Psoas muscle (tissue), 8 donors: ENCODE results near the gene LACTBL1. TPM values are rescaled to one million over a fixed set of nuclear protein-coding genes. Genes with fewer than 3 reads are reported as not detected.

ENCODE experiments used
- ATAC-seq, 4 donors: fragments of 200-7000 bp; cut with Tn5 transposase; one replicate each; pipeline ENCODE4 v1.9.1; 2020; ENCODE audit warnings: moderate library complexity in 3 of 4, mild to moderate bottlenecking in 2 of 4
- DNase-seq, 2 donors: peaks; one replicate each; pipeline ENCODE4 v3.0.0-alpha.2; 2020
- H3K27ac ChIP-seq: fragments of 200-600 bp; one replicate; pipeline ENCODE4 v1.8.0; 2022
- H3K27me3 ChIP-seq, 3 donors: fragments of 200-600 bp in 1 of 3; one replicate each; pipeline versions ENCODE4 v1.6.1 to v1.8.0; 2013 to 2022; ENCODE audit warnings: low read length in 2 of 3, mild to moderate bottlenecking in 2 of 3, moderate library complexity in 1 of 3; ENCODE audit not compliant: insufficient read depth in 3 of 3
- H3K36me3 ChIP-seq, 2 donors: fragments of 200-600 bp in 1 of 2; one replicate each; pipeline versions ENCODE4 v1.6.1 to v1.8.0; 2013 to 2022; ENCODE audit warnings: low read depth in 1 of 2, mild to moderate bottlenecking in 1 of 2, moderate library complexity in 1 of 2; ENCODE audit not compliant: insufficient read depth in 1 of 2
- H3K4me1 ChIP-seq: fragments of 200-600 bp; one replicate; pipeline ENCODE4 v1.8.0; 2022
- H3K4me3 ChIP-seq: fragments of 200-600 bp; one replicate; pipeline ENCODE4 v1.8.0; 2022; ENCODE audit warnings: mild to moderate bottlenecking
- H3K9me3 ChIP-seq: fragments of 200-600 bp; one replicate; pipeline ENCODE4 v1.8.0; 2022
- CTCF ChIP-seq: fragments of 200-600 bp; IDR thresholded peaks from one replicate; pipeline ENCODE4 v1.8.0; 2022; ENCODE audit warnings: antibody characterized with exemption
- WGBS, 3 donors: extraction: QIAGEN DNeasy Blood & Tissue Kit; methylation state at CpG; one replicate each; pipeline versions ENCODE4 v1.1.6 to v1.1.7; 2013; 5-methylcytosine and 5-hydroxymethylcytosine counted together
- intact Hi-C, 2 donors: fragments of 100-400 bp; cut with DNase I; formaldehyde crosslinking; loops; one replicate each; pipeline versions ENCODE4 v1.11.0 to v1.14.2; 2022
- polyA plus RNA-seq, 3 donors: library from polyadenylated mRNA; stranded (reverse); fragments of 200-250 nt; gene quantifications; one replicate each; pipeline ENCODE4 v1.2.3, GENCODE V29; 2013
- total RNA-seq, 4 donors: library from RNA; stranded (reverse); fragmentation: NEBNext Ultra II Directional in 2 of 4; extraction: Animal tissue kit (Norgen Biotek cat#: 25700) in 2 of 4; gene quantifications; one replicate each; pipeline versions ENCODE4 v1.2.1 to v1.2.4, GENCODE V29; 2021 to 2023
- donor health status: healthy with polysubstance abuse.
- donor health status: DM: no; HTN: no; CAD: no; lungs with moderate emphysema.
- donor health status: Bipolar disorder and iron deficiency.
- donor health status: healthy.
- donor health status: DM: yes; HTN: yes; CAD: no.
- donor health status: DM: no; HTN: no; CAD: no.
- donor health status: DM: no; HTN: no; CAD: no.
- donor health status: DM: yes; HTN: yes; CAD: no.

LACTBL1 gene
- total and polyA plus RNA-seq, 7 donors, result not detected

- no peak for TF ChIP-seq CTCF
- Histone ChIP-seq H3K4me3 (no peak overlapping the region), H3K27ac (no peak overlapping the region), H3K36me3 (no peaks in the 10 kb centered on the region), H3K27me3 (peaks cover 0 to 17% (median 0%) of the 10 kb centered on the region in 3 donors), H3K9me3 (no peaks in the 10 kb centered on the region), H3K4me1 (no peaks in the 10 kb centered on the region)
- intact Hi-C loops, result no loop called here
- no peak for ATAC-seq
- 92 to 95% (median 95%) methylated on average over 3 of the region's 3 CpGs for WGBS, 3 donors
- no peak for DNase-seq
Measured at GRCh38 chr1:22935433-22935832, 37.2 kb downstream of the LACTBL1 start.

GRCh38 chr1:22932803-22933470 is 39.7 kb downstream of the LACTBL1 start:
- WGBS, 3 donors, result 33 to 53% (median 43%) methylated on average over 4 of the region's 4 CpGs
- TF ChIP-seq CTCF, result no peak
- Histone ChIP-seq H3K27me3 (peaks cover 0 to 17% (median 2%) of the 10 kb centered on the region in 3 donors), H3K4me3 (no peak overlapping the region), H3K9me3 (no peaks in the 10 kb centered on the region), H3K27ac (no peak overlapping the region), H3K4me1 (no peaks in the 10 kb centered on the region), H3K36me3 (no peaks in the 10 kb centered on the region)
- intact Hi-C loops, result no loop called here
- no peak for ATAC-seq
- no peak for DNase-seq

- Histone ChIP-seq H3K4me1 (no peaks in the 10 kb centered on the region), H3K36me3 (no peaks in the 10 kb centered on the region), H3K27ac (no peak overlapping the region), H3K4me3 (no peak overlapping the region), H3K9me3 (no peaks in the 10 kb centered on the region), H3K27me3 (peaks cover 0 to 23% (median 3%) of the 10 kb centered on the region in 3 donors)
- ATAC-seq (peak in 2 of 4 donors; percentile 8 to 42), DNase-seq (peak in 1 of 2 donors; percentile 59)
- intact Hi-C loops, result no loop called here
- TF ChIP-seq CTCF, result peak; percentile 42
- WGBS, 3 donors, result 36 to 44% (median 38%) methylated on average over 10 to 11 of the region's 11 CpGs
Measured at GRCh38 chr1:22930240-22930912, 42.3 kb downstream of the LACTBL1 start.

GRCh38 chr1:22925111-22925510 is 47.6 kb downstream of the LACTBL1 start:
- ATAC-seq (no peak), DNase-seq (peak in 1 of 2 donors; percentile 10)
- Histone ChIP-seq H3K4me3 (no peak overlapping the region), H3K27me3 (peaks cover 0 to 11% (median 8%) of the 10 kb centered on the region in 3 donors), H3K9me3 (no peaks in the 10 kb centered on the region), H3K27ac (no peak overlapping the region), H3K36me3 (no peaks in the 10 kb centered on the region), H3K4me1 (no peaks in the 10 kb centered on the region)
- intact Hi-C loops, result no loop called here
- TF ChIP-seq CTCF, result no peak
- 53 to 58% (median 54%) methylated on average over 9 of the region's 9 CpGs for WGBS, 3 donors
